IPS-15b (cell line): ENCODE data around the gene TAS1R2.
"Not testable (repeated sequence)": the region's sequence is repeated elsewhere in the genome, so short reads cannot be mapped to it uniquely, and the experiment has no call there.

ENCODE experiments used
- H3K27me3 ChIP-seq: one replicate; pipeline ENCODE4 v1.6.1; 2013; ENCODE audit warnings: low read length; ENCODE audit not compliant: control insufficient read depth, insufficient read depth
- H3K36me3 ChIP-seq: one replicate; pipeline ENCODE4 v1.6.1; 2013; ENCODE audit warnings: low read length; ENCODE audit not compliant: control insufficient read depth, insufficient read depth
- H3K4me1 ChIP-seq: one replicate; pipeline ENCODE4 v1.6.1; 2013; ENCODE audit warnings: mild to moderate bottlenecking, low read length; ENCODE audit not compliant: control insufficient read depth, insufficient read depth
- H3K4me3 ChIP-seq: one replicate; pipeline ENCODE4 v1.5.1; 2013; ENCODE audit warnings: low read depth, low read length
- H3K9ac ChIP-seq: one replicate; pipeline ENCODE4 v1.6.1; 2013; ENCODE audit warnings: low read depth, mild to moderate bottlenecking, low read length
- H3K9me3 ChIP-seq: one replicate; pipeline ENCODE4 v1.6.1; 2013; ENCODE audit warnings: mild to moderate bottlenecking, low read length; ENCODE audit not compliant: control insufficient read depth, insufficient read depth

The TAS1R2 gene

GRCh38 chr1:18895317-18895716 lies 35.9 kb upstream of the TAS1R2 start:
- Histone ChIP-seq H3K9ac (no peak overlapping the region), H3K36me3 (no peaks in the 10 kb centered on the region), H3K4me1 (no peaks in the 10 kb centered on the region), H3K4me3 (no peak overlapping the region), H3K27me3 (no peaks in the 10 kb centered on the region), H3K9me3 (no peaks in the 10 kb centered on the region)

DNA sequence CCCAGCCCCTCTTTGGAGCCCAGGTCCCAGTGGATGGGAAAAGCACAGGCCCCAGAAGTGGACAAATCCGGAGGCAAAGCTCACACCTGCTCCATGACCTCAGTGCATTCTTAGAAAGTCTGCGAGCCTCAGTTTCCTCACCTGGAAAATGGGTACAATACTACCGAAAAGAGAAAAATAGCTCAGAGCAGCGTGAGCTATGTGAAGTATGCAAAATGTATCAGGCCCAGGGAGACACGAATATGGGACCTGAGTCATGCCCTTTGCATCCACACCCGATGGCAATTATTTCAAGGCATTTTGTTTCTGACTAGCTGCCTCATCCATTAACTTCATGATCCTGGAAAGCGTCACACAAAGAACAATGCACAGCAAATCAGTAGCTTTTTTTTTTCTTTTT lies 33.7 kb upstream of the TAS1R2 start:
- Histone ChIP-seq H3K4me3 (no peak overlapping the region), H3K27me3 (no peaks in the 10 kb centered on the region), H3K36me3 (peaks cover 8% of the 10 kb centered on the region), H3K9ac (no peak overlapping the region), H3K4me1 (no peaks in the 10 kb centered on the region), H3K9me3 (no peaks in the 10 kb centered on the region)

DNA sequence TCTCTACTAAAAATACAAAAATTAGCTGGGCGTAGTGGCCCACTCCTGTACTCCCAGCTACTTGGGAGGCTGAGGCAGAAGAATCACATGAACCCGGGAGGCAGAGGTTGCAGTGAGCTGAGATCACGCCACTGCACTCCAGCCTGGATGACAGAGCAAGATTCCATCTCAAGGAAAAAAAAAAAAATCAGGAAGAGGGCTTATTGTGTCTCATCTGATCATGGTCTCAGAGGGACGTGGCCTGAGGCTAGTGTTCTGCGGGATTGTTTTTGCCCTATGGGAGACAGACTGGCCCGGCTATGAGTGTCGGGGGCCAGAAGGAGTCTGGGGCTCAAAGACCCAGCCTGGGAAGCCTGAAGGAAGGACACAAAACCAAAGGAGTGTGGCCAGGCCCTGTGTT lies 32.4 kb upstream of the TAS1R2 start:
- H3K36me3 ChIP-seq, H3K4me3 ChIP-seq, H3K9ac ChIP-seq, H3K9me3 ChIP-seq, H3K4me1 ChIP-seq, H3K27me3 ChIP-seq: not testable (repeated sequence)

GRCh38 chr1:18891426-18891780 lies 31.9 kb upstream of the TAS1R2 start:
- no peak overlapping the region for H3K9ac ChIP-seq
- no peaks in the 10 kb centered on the region for H3K9me3 ChIP-seq
- peaks cover 8% of the 10 kb centered on the region for H3K36me3 ChIP-seq
- H3K4me3 ChIP-seq = no peak overlapping the region
- H3K27me3 ChIP-seq = no peaks in the 10 kb centered on the region
- H3K4me1 ChIP-seq = no peaks in the 10 kb centered on the region

DNA sequence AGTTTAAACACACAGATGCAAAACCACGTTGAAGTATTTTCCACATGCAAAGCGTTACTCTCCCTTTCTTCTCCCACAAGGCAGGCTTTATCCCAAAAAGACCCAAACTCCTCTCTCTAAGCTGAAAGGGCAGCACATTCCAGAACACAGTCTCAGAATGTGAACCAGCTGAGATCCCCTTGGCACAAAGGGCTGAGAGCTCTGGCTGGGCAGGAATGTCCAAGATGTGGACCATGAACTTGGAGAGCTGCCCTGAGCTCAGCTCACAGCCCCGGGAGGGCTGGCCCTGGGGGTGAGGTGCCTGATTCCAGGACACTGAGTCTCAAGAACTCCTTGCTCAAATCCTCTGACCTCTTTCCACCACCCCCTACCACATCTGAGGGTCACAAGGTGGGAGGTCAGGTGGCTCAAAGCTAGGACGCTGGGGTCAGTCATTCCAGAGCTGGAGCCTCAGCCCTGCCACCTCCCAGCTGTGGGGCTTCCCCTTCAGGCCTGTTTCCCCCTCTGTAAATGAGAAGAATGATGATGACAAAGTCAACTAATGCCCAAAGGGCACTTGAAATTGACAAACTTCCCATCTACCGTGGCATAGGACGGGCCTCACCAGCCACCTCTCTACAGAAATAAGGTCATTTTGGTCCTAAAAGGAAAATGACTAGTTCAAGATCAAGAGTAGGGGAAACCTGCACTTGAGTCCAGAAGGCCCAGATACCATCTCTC lies 31.4 kb upstream of the TAS1R2 start:
- Histone ChIP-seq H3K9me3 (no peaks in the 10 kb centered on the region), H3K27me3 (no peaks in the 10 kb centered on the region), H3K9ac (no peak overlapping the region), H3K36me3 (peaks cover 8% of the 10 kb centered on the region), H3K4me3 (no peak overlapping the region), H3K4me1 (no peaks in the 10 kb centered on the region)

GRCh38 chr1:18886003-18886335 lies 26.5 kb upstream of the TAS1R2 start:
- H3K4me3 ChIP-seq = no peak overlapping the region
- H3K4me1 ChIP-seq = no peaks in the 10 kb centered on the region
- H3K36me3 ChIP-seq = peaks cover 19% of the 10 kb centered on the region
- no peaks in the 10 kb centered on the region for H3K27me3 ChIP-seq
- H3K9ac ChIP-seq = no peak overlapping the region
- no peaks in the 10 kb centered on the region for H3K9me3 ChIP-seq

DNA sequence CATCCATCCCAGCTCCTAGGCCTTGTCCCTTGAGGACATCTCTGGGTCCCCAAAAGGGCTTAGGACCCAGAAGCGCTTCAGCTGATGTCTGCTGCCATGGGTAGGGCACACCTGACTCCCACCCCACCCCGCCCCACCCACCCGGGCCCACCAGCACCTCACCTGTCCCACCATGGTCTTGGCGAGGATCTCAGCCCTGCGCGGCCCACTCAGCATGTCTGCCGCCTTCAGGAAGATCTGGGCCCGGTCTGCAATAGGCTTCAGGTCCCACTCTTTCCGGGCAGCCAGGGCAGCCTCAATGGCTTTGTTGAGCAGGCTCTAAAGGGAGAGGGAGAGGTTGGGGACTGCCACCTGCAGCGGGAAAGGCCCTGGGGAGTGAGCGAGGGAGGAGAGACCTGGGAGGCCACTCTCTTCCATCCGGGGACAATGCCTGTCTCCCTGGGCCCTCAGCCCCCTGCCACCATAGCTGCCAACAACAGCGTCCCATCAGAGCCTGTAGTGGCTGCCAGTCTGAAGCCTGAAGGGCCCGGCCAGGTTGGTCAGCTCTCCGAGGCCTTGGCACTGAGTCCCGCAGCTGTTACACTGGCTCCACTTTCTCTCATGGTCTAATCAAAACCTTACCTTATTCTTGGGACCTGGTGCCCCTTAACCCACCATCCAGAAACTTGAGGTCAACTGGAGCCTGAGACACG lies 26.0 kb upstream of the TAS1R2 start:
- no peaks in the 10 kb centered on the region for H3K4me1 ChIP-seq
- peaks cover 19% of the 10 kb centered on the region for H3K36me3 ChIP-seq
- no peak overlapping the region for H3K4me3 ChIP-seq
- no peak overlapping the region for H3K9ac ChIP-seq
- H3K27me3 ChIP-seq = no peaks in the 10 kb centered on the region
- no peaks in the 10 kb centered on the region for H3K9me3 ChIP-seq

GRCh38 chr1:18884727-18885126 lies 25.3 kb upstream of the TAS1R2 start:
- H3K4me1 ChIP-seq = no peaks in the 10 kb centered on the region
- no peaks in the 10 kb centered on the region for H3K27me3 ChIP-seq
- H3K36me3 ChIP-seq = peaks cover 19% of the 10 kb centered on the region
- no peak overlapping the region for H3K4me3 ChIP-seq
- no peak overlapping the region for H3K9ac ChIP-seq
- H3K9me3 ChIP-seq = no peaks in the 10 kb centered on the region

DNA sequence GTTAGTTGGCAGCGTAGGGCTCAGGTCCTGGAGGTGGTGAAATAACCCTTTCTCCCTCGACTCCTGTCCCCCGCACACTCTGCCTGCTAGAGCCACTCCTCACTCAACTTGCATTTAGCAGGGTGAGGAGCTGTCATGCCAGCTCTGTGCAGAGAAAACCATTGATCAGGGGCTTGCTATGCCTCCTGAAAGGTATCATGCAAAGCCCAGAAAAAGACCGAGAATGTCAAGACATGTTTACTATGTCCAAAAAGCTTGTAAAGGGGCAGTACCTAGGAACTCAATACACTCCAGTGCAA lies 24.9 kb upstream of the TAS1R2 start:
- Histone ChIP-seq H3K27me3 (no peaks in the 10 kb centered on the region), H3K9ac (no peak overlapping the region), H3K4me3 (no peak overlapping the region), H3K36me3 (peaks cover 19% of the 10 kb centered on the region), H3K4me1 (peaks cover 2% of the 10 kb centered on the region), H3K9me3 (no peaks in the 10 kb centered on the region)

DNA sequence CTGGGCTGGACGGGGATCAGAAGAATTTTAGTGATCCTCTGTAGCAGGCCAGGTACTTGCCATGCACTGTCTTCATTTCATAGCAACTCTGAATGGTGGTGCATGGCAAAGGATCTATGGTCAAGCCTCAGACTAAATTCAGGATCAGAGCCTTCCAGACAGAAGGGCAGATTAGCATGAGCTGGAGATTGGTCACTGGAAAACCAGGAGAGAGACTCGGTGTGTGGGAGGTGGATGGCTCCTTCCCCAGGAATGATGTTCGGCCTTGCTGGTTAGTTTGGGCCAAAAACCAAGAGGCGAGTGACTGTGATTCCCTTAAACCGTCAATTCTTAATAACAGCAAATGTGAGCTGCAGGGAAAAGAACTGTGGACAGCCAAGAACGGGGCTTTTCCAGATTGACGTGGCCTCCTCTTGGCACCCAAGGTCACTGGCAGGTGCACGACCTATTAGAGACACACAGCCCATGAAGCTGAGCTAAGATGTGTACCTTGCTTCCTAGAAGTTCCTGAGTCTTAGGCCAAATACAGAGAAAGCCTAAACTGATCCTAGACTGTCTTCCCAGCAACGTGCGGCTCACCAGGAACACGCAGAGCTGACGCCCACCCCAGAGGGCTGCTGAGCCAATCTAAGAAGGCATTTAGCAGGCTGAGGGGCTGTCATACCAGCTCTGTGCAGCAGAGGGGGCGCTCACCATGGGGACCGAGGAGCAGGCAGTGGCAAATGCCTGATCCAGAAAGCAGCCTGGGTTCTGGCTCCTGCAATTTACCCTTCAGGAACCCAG lies 24.4 kb upstream of the TAS1R2 start:
- H3K36me3 ChIP-seq = peaks cover 15% of the 10 kb centered on the region
- peaks cover 2% of the 10 kb centered on the region for H3K4me1 ChIP-seq
- H3K9me3 ChIP-seq = no peaks in the 10 kb centered on the region
- no peaks in the 10 kb centered on the region for H3K27me3 ChIP-seq
- H3K4me3 ChIP-seq = no peak overlapping the region
- no peak overlapping the region for H3K9ac ChIP-seq

DNA sequence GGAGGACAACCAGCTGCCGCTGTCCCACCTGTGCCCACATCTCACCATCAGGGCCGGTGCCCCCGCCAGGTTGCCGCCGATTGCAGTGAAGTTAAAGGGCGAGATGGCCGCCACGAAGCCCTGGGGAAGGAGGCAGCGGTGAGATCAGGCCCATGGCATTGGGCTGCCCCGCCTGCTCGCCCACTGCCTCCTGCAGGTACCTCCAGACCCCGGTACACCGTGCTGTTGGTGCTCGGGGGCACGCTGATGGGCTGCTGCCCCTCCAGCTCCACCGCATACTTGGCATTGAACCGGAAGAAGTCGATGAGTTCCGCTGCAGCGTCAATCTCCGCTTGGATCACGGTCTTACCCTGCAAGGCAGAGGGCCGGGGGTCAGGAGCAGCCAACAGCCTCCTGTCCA lies 23.6 kb upstream of the TAS1R2 start:
- Histone ChIP-seq H3K4me1 (peaks cover 2% of the 10 kb centered on the region), H3K27me3 (no peaks in the 10 kb centered on the region), H3K9me3 (no peaks in the 10 kb centered on the region), H3K9ac (no peak overlapping the region), H3K36me3 (peaks cover 12% of the 10 kb centered on the region), H3K4me3 (no peak overlapping the region)

DNA sequence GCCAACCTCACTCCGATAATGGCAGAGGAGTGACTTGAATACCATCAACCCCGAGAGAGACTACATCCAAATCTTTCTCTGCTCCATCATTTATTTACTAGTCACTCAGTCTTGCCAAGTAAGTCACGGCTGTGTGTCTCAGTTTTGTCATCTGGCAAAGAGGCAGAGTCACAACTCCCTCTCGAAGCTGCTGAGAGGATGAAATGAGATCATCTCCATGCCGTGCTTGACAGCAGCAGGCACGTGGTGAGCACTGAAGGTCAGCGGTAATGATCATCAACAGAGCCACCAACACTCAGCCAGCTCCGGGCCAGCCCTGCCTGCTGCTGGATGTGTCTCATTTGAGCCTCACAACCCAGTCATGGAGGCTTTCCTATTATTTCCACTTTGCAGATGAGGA lies 23.0 kb upstream of the TAS1R2 start:
- no peaks in the 10 kb centered on the region for H3K9me3 ChIP-seq
- peaks cover 12% of the 10 kb centered on the region for H3K36me3 ChIP-seq
- peaks cover 2% of the 10 kb centered on the region for H3K4me1 ChIP-seq
- no peak overlapping the region for H3K9ac ChIP-seq
- H3K27me3 ChIP-seq = no peaks in the 10 kb centered on the region
- H3K4me3 ChIP-seq = no peak overlapping the region
